Amygdala (tissue), 56 donors: Measurements from ENCODE around the gene KCND1.

ENCODE experiments used
- DNase-seq, 56 donors: peaks; one replicate each; lab custom pipeline; 2025; lab: John Stamatoyannopoulos, UW

Gene KCND1

DNA sequence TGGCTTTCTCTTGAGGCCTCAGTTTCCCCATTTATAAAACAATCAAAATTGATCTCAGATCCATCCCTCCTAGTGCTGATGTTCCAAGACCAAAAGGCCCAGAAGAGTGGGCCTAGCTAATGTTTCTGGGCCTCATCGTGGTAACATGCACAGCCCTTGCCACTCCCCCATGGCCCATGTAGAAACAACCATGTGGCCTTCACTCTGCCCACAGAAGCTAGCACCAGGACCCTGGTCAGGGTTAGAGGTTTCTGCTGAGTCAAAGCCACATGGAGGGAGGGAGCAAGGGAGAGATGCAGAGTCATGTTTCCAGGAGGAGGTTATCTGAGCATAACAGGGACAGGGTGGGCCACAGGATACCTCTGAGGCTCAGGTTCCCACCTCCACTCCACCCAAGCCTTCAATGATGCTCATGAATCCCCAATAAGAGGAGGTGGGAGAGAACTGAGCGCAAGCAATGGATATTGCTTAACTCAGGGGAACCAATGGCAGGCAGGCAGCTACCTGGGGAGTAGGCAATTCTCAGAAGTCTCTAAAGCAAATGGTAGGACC, 31.2 kb downstream of the KCND1 start:
- DNase-seq, result no peak

DNA sequence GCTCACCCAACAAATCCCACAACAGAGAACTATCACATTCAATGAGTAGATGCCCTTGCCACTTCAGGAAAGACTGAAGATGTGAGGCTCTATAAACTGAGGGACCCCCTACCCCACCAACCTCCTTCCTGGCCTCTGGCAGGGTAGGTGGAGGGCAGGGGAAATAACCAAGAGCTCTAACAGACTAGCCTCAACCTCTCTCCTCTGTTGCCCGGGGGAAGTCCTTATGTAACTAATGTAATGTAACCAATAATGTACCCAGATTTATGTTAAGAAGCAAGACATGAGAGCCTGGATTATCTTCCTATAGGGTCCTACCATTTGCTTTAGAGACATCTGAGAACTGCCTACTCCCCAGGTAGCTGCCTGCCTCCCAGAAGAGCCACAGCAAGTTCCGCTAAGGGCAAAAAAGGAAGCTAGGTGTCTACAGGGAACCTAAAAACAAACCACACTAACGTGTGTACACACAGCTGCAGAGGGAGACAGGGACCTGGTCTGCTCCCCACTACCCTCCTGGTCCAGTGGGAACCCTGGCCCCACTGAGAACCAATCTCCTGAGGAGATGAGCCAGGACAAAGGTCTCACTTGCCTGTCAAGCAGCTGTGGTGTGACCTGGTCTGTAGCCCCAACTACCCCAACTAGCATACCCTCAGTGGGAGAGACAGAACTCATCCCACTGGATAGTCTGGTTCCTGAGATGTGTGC, 32.0 kb downstream of the KCND1 start:
- DNase-seq, result no peak

DNA sequence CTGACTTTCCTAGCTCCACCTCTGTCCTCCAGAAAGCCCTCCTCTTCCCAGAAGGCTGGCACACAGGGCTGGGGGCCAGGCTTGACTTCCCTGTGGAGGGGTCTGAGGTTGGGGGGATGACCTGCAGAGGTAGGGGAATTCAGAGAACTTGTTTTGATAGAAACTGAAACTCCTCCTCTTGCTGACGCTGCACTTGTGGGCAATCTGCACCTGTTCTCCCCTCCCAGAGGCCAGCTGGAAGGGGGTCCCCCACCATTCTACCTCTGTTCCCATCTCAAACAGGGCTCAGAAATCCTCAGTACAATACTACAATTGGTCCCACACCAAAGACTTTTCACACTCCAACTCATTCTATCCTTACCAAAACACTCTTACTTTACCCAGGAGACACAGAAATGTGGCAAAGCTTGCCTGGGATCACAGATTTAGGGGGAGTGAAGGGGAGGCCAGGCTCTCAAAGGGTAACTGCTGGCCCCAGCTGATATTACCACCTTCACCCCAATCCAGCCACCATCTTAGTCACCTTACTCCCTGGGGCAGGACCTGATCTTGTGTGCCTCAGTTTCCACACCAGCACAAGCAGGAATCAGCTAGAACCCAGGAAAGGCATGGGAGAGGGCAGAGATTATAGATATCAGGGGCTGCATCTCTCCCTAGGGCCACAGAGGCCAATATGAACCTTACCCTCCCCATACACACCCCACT, 32.8 kb downstream of the KCND1 start:
- no peak for DNase-seq

DNA sequence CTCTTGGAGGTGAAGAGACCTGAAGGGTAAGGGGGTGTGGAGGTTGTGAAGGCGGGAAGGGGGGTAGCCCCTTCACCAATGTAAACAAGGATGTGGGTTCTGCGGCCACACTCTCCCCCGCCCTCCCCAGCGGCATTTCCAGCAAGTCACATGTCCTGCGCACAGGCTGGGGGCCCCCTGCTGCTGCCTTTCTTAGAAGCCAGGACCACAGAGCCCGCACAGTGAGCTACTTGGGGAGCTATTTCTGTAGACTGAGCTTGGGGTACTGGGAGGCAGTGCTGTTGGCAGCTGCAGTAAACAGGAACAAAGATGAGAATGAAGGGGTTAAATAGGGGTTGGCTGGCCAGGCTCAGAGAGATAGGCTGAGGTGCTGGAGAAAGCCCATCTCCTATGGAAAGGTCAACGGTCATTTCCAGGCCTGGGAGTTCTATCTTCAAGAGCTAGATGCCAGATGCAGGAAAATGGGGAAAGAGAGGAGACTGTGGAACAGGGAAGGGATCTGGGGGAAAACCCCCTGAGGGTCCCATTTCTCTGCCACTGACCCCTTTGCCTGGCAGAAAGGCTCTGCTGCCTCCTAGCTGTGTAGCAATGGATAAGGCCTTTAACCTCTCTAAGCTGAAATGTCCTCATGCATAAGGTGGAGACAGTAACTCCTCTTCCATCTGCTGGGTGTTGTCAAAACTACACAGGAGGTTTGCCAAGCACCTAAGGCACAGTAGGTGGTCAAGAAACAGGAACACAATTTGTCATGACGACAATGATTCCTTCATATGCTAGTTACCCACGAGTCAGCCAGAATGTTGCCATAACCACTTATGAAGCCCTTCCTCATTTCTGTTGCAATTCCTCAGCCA, 34.4 kb downstream of the KCND1 start:
- peak in 11 of 56 donors; percentile 0 to 11 (median 2) for DNase-seq

DNA sequence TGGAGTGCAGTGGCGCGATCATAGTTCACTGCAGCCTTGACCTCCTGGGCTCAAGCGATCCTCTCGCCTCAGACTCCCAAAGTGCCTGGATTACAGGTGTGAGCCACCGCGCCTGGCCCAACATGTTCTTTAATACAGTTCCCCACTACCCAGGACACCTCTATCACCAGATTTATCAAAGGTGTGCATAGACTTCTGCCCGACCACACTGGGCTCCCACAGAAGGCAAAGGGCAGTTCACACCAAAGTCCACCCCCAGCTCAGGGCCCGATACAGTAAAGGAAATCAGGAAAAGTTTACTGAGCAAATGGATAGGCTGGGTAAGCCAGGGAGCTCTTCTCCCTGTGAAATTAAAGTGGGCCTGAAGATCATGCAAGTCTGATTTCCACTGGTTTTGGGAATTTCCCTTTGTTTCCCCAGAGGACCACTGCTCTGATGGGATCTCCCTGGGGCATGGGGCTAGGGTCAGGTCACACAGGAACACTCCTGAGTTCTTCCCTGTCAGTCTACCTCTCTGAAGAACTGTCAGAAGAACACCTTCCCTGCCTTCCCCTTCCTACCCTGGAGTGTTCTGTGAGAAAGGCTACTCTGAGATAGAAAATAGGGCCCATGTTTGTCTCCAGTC, 35.1 kb downstream of the KCND1 start:
- DNase-seq, result no peak

DNA sequence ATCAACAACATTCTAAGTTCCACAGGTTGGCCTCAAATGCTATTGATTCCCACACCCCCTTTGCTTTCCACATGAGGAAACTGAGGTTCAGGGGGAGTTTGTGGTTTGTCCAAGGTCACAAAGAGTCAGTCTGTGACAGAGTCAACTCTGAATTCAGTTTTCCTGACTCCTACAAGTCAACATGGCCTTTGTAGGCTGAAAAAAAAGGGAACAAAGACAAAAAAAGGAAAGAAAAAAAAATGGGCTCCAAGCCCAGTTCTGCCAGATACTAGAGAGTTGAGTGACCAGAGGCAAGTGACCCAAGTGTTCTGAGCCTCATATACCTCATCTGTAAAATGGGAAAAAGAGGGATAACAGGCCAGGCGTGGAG, 36.4 kb downstream of the KCND1 start:
- DNase-seq, result no peak

DNA sequence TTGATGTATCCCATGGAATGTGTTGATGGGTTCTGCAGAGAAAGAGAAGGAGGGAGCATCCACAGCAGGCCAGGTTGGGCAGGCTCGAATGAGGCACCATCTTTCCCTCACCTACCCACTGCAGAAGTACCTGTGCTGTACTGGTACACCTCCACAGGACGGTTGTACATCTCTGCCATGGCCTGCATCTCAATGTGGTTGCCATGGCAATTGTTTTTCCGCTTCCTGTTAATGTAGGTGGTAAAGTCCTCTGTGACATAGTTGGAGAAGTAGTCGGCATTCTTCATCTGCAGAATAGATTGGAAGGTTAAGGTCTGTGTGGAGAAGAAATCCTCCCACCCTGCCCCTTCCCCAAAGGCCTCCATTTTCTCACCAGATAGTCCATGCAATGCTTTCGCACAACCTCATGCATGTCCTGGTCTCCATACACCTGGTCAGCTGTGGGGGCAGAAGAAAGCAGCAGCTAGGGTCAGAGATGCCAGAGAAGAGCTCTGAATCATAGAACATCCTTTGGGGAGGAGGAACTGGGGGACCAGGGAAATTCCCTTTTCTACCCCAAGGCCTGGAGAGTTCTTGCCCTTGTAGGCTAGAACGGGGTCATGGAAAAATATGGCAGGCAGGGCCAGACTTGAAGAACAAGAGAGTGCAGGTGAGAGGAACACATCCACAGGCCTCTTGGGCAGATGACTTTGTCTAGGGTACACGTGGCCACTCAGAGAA, 36.9 kb downstream of the KCND1 start:
- DNase-seq, result no peak

DNA sequence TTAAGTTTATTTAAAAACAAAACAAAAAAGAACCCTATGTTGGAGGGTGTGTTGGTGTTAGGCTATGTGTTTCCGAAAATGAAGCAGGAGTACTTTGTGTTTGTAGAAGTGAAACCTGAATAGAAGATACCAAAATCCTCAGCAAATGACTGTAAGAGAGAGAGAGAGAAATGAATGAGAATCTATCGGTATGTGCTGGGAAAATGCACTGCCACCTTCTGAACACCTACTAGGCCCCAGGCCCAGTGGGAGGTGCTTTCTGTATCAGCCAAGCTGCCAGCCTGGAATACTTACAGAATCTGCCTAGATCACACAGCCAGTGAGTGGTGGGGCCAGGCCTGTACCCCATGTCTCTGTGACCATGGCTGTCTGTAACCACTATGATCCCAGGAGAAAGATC, 37.9 kb downstream of the KCND1 start:
- no peak for DNase-seq

DNA sequence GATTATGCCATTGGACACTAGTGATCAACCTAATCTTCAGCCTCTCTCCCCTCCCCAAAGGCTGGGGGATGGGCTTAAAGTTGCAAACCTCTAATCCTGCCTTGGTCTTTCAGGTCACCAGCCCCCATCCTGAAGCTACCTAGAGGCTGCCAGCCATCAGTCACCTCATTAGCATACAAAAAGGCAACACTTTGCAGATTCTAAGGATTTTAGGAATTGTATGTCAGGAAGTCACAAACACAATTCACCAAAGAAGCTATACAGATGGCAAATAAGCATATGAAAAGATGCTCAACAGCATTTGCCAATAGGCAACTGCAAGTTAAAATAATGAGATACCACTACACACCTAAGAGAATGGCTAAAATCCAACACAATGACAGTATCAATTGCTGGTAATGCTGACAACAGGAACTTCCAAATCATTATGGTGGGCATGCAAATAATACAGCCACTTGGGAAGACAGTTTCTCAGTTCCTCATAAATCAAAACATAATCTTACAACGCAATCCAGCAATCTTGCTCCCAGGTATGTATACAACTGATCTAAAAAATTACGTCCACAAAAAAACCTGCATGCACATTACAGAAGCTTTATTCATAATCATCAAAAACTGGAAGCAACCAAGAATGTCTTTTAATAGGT, 43.8 kb downstream of the KCND1 start:
- no peak for DNase-seq

DNA sequence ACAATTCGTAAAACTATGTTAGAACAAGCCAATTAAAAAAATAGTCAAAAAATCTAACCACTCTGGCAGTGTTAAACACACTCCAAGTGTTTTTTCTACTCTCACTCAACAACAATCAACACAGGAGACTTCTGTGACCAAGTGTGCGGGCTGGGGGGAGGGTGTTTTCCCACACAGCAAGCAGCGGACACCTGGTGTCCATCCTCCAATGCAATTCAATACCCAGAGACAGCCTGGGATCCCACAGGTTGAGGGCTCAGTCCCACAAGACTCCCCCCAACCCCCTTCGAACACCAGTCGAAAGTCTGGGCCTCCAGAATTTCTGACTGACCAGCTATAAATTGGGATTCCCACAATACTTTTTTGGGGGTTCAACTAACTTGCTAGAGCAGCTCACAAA, 44.5 kb downstream of the KCND1 start:
- no peak for DNase-seq

DNA sequence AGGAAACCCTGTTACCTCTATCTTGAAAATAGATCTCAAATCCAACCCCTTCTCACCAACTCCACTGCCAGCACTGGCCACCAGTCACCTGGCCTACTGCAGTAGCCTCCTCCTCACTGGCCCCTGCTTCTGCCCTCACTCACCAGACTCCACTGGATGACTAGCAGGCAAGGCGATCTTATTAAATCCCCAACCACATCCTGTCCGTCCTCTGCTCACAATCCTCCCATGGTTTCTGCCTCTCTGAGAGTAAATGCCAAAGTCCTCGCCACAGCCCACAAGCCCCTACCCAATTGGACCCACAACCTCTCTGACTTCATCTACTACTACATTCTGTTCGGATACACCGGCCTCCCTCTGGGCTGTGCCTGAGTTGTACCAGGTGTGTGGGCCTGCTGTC, 47.4 kb downstream of the KCND1 start:
- no peak for DNase-seq

DNA sequence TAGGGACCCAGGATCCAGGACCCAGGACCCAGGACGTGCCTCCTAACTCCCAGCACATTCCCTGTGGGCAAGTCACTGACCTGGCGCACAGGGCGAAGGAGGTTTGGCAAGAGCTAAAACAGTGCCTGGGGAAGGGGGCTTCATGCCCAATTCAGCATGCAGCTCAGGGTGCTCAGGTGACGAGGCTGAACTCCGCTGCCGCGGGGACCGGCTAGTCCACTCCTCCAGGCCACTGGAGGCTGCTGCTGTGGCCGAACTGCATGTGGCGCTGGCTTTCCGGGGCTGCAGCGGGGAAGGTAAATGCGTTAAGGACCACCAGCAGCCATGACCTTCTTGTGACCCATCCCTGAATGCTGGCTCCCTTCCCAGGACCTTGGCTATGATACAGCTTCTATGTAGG, 47.9 kb downstream of the KCND1 start:
- no peak for DNase-seq

DNA sequence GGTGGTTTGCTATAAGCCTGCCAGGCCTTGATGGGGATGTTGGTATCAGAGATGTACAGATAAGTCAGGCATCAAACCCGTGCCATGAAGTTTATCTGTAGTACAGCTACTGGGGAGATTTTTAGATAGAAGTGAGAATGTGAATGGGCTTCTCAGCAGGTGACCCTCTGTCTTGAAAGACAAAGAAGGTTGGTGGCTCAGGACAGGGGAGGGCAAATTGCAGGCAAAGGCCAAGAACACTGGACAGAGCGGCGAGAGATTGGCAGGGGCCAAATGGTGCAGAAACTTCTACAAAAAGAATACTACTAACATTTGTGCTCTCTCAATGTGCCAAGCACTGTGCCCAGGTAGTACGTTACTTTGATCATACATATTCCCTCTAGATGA, 50.9 kb downstream of the KCND1 start:
- no peak for DNase-seq

DNA sequence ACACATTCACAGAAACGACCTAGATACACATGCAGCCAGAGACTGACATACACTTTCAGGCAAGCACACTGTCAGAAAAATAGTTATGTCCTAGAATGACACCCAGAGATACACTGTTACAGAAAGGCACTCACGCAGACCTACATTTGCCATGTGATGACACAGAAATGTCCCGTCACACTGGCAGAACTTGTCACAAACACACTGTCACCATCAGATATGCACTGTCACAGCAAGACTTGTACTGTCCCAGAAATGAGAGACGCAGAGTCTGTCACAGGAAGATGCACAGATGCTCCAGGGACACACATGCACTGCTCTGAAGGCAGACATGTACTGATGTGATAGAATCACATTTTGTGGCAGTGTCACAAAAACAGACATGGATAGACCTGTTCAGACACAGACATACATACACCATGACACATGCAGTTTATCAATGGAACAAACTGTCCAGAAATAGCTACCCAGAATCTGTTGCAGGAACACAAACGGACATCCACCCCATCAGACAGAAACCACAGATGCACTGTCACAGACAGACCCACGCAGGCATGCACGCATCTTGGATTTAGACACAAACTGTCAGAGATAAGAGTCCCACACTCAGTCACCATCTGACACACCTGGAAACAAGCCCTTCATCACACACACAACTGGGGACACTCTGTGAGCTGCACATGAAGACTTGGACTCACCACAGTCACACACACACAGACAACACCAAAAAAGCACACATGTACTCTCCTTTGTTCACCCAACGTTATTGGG, 51.5 kb downstream of the KCND1 start:
- DNase-seq, result peak in 1 of 56 donors; percentile 3

DNA sequence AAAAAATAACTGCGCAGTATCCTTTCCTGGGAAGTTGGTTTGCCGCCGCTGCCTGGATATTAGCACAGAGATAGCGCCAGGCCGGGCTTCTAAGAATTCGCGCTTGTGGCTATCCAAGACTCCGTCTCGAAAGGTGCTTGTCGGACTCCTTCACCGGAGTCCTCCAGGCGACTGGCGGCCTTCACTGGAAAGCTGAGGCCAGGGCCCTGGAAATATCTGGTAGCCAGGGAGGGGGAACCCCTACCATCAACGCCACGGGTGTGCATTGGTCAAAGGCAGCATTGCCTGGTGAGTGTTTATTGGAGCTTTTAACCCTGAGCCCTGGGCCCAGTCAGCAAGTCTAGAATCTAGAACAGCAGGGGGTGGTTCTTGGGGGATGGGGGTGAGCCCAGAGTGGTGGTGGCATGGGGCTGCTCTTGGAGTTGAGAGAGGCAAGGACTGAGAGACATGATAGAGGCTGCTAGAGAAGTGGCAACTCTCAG, 52.2 kb downstream of the KCND1 start:
- peak in 4 of 56 donors; percentile 8 to 35 (median 12) for DNase-seq

DNA sequence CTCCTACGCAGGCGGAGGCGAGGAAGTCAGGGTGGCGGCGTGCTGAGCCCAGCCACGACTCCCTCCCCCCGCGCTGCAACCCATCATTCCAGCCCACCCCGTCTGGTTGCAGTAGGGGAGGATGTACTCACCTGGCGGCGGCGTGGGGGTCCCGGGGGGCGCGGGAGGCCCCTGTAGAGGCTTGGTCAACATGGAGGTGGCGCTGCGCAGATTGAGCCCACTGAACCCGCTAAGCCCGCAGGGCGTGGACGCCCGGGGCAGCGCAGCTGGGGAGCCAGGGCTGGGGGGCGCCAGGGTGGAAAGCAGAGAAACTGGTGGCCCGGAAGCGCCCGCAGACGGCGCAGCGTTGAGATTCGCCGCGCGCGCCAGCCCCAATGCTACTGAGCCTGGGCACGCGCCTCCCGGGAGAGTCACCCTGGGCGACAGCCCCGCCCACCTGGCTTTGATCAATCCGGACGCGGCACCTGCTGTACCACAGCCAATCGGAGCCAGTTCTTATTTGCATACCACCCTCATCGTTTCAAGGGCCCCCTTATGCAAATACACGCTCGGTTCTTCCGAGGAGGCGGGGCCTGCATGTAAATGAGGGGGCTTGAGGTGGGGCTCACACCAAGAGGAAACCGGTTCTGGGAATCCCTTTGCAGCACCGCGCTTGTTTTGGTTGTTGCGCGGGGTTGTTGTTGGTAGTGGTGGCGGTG, 52.9 kb downstream of the KCND1 start, which contains the start of gene PIM2:
Gene PIM2, minus strand, starts transcription at position 382 of the 698 bp plus-strand sequence. Its CDS starts 190 bp downstream, at position 192.
- DNase-seq, result peak; percentile 1 to 87 (median 66)

DNA sequence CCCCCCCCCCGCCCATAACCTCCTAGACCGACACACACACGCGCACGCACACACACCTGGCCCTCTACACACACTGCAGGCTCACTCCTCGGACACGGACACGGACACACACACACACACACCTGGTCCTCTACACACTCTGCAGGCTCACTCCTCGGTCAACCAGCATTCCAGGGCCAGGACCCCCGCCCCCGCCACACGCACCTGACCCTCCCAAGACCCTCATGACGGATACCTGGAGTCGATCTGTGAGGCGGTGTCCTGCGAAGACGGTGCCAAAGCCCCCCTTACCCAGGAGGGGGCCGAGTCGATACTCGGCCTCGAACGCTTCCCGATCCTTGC, 53.4 kb downstream of the KCND1 start:
- no peak for DNase-seq
